Pulmonary artery endothelial cell (primary cell): Measurements from ENCODE around the gene SOX9. TPM values are rescaled to one million over a fixed set of nuclear protein-coding genes. Genes with fewer than 3 reads are reported as not detected.
"Not testable (repeated sequence)": the region's sequence is repeated elsewhere in the genome, so short reads cannot be mapped to it uniquely, and the experiment has no call there.

Experiments
- DNase-seq: peaks from one replicate; pipeline ENCODE4 v3.0.0-alpha.2; 2011; ENCODE audit warnings: low read depth, low spot score
- total RNA-seq: library from RNA; depleted of rRNA; stranded (reverse); fragments of >200 nt; gene quantifications from 2 replicates; pipeline ENCODE4 v1.2.3, GENCODE V29; 2014

SOX9 gene
- total RNA-seq, 1 donor from 2014 or later: not detected

DNA sequence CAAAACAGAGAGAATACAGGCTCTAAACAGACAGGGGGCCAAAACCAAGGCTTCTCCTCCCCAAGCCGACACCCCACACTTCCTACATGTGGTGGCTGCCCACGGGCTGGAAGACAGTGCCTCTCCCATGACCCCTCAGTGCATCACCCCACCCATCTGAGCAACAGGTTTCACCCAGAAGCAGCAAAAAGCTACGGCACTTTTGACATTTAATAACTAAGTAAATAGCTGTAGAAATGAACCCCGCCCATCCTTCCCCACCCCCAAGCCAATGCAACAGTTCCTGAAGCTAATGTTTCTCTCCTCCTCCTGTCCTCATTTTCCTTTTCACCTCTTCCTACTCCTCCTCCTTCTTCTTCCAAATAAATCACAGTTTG, 9.9 kb upstream of the SOX9 start:
- no peak for DNase-seq

DNA sequence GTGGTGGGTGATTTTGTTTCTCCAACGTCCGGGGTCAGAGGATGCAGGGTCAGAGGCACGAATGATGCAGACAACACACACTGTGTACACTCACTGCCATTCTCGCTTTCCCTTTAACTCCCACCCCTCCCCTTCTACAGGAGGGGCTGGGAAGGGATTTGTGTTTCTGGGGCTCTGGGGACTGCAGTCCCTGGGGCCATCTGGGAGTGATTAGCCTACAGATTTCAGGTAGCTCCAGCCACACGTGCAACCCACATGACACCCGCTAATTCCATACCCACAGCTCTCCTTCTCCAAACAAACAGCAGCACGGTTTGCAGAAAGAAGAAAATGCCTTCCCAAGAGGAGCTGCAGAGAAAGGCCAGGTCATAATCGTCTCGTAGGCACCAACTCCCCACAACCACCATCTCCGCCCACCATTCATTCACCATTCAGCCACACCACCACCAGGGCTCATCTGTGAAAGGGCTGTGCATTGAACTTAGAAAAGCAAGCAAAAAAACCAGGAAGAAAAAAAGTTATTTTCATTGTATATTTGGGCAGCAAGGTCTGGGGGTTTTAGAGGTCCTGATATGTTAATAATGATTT, 9.4 kb upstream of the SOX9 start:
- DNase-seq: no peak

DNA sequence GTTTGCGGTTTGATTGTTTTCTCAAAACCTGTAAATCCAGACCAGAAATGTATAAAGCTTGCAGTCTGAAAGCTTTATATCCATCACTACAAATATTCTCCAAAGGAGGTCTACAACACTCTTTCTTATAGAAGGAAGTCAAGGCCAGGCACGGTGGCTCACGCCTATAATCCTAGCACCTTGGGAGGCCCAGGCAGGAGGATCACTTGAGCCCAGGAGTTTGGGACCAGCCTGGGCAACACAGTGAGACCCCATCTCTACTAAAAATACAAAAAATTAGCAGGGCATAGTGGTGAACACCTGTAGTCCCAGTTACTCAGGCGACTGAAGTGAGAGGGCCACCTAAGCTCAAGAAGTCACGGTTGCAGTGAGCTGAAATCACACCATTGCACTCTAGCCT, 8.9 kb upstream of the SOX9 start:
- DNase-seq: not testable (repeated sequence)

DNA sequence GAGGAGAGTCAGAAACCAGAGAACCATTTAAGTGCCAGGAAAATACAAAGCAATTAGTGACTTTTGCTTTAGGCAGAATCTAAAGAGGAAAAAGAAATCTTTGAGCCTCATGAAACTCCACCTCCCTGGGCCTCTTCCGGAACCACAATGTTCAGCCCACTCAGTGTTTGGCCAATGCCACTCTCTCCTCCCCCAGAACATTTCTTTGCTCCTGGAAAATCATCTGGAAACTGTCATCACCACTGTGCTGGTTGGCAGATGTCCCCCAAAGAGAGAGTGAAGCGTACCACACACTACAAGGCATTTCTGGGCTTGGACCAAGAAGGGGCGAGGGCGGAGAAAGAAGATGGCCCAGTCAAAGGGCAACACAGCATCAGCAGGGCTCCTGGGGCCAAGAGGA, 7.1 kb upstream of the SOX9 start:
- no peak for DNase-seq

DNA sequence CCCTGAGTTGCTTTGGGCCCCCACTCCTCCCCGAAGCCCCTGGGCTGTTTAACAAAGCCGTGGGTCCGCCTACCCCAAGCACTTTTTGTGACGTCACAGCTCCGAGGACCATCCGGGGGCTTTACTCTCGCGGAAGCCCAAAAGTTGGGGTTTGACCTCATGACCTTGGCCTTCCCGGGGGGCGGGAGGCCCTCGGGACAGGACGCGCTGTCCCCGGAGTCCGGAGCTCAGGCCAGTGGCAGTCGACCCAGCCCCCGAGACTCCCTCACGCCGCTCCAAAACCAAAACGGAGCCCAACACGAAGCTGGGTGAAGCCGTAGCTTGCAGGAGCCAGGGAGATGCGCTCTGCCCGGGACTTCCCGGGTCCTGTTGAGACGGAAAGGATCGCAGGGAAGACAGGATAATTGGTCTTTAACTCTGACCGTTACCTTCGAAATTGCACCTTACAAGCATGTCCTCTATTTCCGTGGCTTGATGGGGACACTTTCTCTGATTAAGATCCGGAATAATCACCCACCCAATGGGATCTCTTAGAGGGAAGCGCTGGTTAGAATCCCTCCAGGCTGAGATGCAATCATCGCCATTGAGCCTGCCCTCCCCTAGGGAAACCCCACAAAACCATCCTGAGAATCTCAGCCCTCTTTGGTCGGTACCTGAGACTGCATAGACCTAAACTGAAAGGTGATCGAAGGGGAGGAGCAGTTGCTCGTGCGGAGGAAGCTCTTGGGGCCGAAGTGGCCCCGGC, 4.9 kb upstream of the SOX9 start:
- no peak for DNase-seq

DNA sequence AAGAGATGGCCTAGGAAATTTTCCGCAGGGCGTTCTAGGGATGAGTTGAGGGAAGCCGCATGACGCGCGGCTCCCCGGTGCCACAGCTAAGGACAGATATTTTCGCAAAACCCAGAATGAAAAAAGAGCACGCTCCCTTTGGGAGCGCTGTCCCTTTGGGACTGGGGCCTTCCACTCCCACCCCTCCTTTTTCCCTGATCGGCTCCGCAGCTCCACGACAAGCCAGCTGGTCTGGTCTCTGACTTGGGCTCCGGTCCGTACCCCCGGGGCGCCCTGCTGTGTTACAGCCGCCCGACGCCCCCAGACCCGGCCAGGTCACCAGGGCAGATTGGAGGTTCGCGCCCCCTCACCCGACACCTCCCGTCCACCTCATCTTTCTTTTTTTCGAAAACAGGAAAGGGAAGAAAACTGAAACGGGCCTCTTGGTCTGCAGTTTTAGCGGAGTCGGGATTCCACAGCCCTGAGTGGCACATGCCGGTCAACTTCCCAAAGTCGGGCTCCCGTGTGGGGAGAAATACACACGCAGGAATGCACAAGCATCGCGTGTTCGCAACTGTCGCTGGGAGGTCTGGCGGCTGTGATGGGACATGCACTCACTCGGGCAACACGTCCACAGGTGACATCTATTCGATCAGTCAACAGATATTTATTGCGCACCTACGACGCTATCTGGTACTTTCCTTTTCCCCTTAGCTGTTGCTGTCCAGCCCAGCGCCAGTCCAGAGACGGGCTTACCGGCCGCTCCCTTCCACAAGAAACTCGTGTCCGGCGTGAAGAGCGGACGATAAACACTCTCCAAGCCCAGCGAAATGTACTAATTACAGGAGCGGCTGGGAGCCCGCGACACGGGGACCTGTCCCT, 3.9 kb upstream of the SOX9 start:
- no peak for DNase-seq

DNA sequence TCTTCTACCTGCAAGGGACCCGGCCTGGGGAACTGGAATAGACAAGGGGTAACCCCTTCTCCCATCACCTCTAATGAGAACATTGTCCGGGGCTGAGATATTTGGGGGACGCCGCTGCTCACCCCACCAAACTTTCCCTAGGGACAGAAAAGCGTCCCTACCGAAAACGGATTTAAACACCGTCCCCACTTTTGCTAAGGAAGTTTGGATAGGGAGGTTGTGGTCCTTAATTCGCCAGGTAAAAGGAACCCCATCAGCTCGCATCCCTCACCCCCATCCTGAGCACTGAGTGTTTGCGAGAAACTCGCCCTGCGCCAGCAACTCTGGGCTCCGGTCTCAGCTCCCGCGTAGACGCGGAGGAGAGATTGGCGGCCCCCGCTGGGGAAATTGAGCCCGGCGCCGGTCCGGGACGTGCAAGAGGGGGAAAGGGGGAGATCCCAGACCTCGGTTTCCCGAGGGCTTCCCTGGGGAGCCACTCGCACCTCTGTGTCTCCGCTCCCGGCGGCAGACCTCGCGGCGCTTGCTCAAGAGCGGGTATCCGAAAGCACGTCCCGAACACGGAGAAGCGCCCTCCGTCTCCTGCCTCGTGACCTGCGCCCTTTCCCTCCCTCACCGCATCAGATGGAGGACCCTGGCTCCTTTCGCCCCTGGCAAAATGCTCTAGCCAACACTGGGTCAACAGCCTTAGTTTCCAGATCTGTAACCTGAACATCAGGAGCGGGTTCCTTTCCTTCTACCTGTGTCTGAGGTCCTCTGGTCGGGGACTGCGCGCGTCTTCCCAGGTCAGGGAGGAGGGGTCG, 3.1 kb upstream of the SOX9 start:
- DNase-seq: no peak

DNA sequence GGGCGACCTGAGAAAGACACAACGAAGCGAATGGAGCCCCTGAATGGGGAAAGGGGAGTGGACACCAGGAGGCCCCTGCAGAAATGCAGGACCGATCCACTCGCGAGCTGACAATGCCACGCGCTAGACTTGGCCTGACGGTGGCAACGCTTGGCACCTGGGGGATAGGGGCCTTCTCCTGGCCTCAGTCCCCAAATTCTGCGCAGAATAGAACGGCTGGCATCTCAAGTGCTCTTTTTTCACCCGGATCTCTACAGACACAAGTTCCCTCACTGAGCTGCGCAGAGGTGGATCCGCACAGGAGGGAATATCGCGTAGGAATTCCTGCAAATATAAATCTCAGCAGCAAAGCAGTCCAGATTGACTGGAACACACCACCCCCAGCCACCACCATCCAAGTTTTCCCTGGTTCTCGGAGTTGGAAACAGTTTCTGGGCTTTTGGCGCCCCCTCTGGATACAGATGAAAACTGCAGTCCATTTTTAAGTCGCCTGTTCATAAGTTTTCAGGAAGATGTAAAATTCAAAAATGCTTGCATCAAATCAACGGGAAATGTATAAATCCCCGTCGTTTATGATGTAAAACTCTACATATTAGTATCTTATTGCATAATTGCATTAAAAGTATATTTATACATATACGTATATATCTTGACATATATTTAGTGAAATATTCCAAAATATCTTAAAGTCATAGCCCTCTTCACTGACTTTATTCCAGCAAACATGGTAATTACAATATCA, 2.3 kb upstream of the SOX9 start:
- peak; percentile 2 for DNase-seq

DNA sequence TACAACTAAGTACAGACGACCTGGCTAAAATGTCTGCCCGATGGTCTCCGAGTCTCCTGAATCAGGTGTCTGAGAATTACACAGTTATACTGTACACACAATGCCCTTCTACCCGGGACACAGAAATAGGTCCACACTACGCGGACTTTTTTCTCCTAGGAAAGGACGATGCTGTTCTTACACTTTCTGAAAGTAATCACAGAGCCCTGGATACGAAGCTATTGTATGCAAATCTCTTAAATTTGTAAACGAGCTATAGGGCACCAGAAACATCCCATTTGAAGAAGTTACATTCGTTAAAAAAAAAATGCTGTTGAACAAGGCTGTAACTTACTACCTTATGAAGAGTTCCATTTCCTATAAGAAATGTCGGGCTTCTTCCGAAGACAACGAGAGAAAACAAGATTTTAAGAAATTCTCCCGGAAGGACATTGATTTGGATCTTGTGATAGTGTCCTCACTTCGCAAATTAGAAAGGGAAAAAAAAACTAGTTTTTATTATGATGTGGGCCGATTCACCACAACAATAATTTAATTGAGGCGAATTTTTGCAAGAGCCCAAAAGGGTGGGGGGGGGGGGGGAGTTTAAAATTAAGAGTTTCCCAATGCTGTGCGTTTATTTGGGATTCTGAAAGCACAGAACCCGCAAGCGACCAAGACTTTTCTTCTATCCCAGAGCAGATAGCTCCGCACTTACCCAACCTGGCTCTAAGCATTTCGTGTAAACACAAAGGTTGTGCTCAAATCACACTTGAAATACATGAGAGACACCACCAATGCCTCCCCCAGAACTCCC, 1.5 kb upstream of the SOX9 start:
- DNase-seq: no peak

DNA sequence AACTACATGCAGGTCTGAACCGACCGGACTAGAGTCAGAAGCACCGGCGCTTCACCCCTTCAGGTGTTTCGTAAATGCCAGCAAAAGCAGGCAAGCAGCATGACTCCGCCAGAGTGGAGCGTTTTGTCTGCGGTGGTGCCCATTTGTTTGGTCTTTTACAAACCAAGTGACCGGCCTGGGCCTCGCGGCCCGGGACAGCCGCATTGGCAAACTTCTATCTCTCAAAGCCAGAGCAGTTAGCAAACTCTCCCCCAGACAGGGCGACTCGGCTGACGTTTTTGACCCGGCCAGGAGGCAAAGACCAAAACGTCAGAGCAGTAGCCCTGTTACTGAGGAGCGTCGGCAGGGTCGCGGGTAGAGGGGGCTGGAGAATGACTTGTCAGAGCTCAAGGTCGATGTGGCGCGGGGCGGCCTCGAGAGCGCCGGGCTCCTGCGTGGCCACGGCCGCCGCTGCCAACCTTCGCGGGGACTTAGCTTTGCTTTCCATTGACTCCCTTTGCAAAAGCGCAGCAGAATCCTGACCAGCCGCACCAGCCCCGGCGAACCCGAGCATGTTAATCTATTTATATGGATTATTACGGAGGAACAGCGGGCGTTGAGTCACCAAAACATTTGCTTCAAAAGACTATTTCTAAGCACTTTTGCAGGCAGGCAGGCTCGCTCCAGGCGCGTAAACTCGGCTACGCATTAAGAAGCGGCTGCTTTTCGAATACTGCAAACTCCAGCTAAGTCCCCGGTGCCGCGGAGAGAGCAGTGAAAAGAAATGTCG, 763 bp upstream of the SOX9 start:
- no peak for DNase-seq

DNA sequence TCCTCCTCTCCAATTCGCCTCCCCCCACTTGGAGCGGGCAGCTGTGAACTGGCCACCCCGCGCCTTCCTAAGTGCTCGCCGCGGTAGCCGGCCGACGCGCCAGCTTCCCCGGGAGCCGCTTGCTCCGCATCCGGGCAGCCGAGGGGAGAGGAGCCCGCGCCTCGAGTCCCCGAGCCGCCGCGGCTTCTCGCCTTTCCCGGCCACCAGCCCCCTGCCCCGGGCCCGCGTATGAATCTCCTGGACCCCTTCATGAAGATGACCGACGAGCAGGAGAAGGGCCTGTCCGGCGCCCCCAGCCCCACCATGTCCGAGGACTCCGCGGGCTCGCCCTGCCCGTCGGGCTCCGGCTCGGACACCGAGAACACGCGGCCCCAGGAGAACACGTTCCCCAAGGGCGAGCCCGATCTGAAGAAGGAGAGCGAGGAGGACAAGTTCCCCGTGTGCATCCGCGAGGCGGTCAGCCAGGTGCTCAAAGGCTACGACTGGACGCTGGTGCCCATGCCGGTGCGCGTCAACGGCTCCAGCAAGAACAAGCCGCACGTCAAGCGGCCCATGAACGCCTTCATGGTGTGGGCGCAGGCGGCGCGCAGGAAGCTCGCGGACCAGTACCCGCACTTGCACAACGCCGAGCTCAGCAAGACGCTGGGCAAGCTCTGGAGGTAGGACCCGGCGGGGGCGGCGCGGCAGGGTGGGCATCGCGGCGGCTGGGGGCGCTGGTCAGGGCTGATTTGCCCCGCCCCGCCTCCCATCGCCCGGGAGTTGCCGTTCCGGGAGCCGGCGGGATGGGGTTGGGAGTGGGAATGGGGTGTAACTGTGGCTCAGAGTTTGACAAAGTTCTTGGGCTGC, 567 bp downstream of the SOX9 start:
- DNase-seq: no peak

DNA sequence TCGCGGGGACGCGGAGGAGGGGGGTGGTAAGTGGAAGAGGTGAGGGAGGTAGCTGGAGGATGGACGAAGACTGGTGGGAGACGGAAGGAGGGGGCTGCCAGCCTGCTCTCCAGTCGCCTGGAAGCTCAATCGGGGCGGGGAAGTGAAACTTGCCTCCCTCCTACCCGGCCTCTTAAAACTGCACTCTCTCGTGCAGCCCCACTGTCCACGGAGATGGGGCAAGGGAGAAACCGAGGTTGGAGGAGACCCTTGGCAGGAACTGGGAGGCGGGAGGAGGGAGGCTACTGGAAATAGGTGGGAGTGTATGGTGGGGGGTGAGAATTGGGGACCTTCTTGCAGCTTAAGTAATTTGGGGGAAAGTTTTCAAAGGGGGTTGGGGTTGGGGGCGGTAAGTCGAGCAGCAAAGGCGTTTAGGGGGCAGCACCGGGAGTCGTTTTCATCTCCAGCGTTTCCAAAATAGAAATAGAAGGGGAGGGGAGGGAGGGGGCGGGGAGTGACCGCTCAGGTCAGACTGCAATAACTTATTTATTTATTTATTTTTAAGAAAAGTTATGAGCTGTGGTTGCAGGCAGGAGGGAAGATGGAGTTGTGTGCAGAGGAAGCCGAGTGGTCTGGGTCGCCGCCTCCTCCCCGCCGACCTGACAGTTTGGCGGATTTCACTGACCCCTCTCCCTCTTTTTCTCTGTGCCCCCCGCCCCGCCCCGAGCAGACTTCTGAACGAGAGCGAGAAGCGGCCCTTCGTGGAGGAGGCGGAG, 1.4 kb downstream of the SOX9 start:
- no peak for DNase-seq

DNA sequence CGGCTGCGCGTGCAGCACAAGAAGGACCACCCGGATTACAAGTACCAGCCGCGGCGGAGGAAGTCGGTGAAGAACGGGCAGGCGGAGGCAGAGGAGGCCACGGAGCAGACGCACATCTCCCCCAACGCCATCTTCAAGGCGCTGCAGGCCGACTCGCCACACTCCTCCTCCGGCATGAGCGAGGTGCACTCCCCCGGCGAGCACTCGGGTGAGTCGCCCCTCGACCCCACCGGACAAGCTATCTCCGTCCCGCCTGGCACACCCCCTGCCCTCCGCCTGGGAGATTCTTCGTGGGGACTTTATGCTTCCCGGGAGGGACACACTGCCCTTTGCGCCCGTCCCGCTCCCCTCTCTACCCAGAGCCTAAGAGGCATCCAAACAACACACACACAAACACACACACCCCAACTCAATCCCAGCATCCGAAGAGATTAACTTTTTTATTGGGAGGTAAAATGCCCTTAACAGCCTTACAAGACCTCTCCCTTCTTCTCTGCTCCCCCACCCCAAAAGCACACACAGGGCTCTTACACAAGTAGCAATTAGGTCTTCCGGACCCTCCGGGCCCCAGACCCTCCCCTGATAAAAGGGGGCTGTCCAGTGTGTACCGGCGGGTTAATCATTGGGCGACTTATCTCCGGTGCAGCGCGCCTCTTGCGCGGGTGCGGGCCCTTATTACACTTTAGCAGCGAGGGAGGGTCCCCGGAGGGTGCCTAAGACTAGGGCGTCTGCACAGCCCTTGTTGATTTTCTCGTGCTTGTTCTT, 2.1 kb downstream of the SOX9 start:
- DNase-seq: no peak

DNA sequence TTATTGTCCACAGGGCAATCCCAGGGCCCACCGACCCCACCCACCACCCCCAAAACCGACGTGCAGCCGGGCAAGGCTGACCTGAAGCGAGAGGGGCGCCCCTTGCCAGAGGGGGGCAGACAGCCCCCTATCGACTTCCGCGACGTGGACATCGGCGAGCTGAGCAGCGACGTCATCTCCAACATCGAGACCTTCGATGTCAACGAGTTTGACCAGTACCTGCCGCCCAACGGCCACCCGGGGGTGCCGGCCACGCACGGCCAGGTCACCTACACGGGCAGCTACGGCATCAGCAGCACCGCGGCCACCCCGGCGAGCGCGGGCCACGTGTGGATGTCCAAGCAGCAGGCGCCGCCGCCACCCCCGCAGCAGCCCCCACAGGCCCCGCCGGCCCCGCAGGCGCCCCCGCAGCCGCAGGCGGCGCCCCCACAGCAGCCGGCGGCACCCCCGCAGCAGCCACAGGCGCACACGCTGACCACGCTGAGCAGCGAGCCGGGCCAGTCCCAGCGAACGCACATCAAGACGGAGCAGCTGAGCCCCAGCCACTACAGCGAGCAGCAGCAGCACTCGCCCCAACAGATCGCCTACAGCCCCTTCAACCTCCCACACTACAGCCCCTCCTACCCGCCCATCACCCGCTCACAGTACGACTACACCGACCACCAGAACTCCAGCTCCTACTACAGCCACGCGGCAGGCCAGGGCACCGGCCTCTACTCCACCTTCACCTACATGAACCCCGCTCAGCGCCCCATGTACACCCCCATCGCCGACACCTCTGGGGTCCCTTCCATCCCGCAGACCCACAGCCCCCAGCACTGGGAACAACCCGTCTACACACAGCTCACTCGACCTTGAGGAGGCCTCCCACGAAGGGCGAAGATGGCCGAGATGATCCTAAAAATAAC, 3.0 kb downstream of the SOX9 start:
- DNase-seq: no peak

DNA sequence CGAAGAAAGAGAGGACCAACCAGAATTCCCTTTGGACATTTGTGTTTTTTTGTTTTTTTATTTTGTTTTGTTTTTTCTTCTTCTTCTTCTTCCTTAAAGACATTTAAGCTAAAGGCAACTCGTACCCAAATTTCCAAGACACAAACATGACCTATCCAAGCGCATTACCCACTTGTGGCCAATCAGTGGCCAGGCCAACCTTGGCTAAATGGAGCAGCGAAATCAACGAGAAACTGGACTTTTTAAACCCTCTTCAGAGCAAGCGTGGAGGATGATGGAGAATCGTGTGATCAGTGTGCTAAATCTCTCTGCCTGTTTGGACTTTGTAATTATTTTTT, 3.6 kb downstream of the SOX9 start:
- DNase-seq: no peak

DNA sequence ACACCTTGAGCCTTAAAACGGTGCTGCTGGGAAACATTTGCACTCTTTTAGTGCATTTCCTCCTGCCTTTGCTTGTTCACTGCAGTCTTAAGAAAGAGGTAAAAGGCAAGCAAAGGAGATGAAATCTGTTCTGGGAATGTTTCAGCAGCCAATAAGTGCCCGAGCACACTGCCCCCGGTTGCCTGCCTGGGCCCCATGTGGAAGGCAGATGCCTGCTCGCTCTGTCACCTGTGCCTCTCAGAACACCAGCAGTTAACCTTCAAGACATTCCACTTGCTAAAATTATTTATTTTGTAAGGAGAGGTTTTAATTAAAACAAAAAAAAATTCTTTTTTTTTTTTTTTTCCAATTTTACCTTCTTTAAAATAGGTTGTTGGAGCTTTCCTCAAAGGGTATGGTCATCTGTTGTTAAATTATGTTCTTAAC, 4.4 kb downstream of the SOX9 start:
- no peak for DNase-seq
